GM19023 (cell line): ENCODE data around the gene LSAMP.

Experiments
- ATAC-seq: cut with Tn5 transposase; IDR thresholded peaks from one replicate; pipeline ENCODE4 v1.9.1; 2021; ENCODE audit warnings: mild to moderate bottlenecking, moderate library complexity; ENCODE audit not compliant: unreplicated experiment

The LSAMP gene

DNA sequence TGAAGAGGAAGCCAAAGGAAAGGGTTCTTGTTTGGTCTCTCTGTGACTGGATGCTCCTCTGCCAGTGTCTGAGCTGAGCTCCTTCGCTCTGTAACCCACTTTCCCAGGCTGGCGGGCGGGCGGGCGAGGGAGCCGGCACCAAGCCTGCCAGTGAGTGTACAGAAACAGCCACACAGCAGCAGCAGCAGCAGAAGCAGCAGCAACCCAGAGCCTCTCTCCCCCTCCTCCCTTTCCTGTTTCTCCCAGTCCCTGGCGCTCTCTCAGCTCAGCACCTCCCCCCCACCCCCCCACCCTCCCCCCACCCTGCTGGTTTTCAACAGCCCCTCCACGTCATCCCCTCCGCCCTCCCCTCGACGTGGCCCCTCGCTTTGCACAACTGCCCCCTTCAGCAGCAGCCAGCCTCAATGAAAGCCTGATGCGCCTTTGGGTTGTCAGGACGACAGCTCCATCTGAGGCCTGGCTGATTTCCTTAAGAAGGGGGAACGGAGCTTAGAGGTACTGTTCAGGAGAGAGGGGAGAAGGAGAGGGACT, at the start of gene LSAMP:
Gene LSAMP, minus strand, starts transcription at position 177 of the 531 bp plus-strand sequence.
- no peak for ATAC-seq

GRCh38 chr3:116492379-116492778, 47.1 kb upstream of the LSAMP start:
- no peak for ATAC-seq

DNA sequence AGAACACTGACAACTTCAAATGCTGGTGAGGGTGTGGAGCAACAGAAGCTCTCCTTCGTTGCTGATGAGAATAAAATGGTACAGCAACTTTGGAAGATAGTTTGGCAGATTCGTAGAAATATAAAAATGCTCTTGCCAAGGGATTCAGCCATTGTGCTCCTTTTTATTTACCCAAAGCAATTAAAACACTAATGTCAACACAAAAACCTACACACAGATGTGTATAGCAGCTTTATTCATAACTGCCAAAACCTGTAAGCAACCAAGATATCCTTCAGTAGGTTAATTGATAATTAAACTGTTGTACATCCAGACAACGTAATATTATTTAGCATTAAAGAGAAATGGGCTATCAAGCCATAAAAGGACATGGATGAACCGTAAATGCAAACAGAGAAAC, 37.8 kb upstream of the LSAMP start:
- no peak for ATAC-seq

GRCh38 chr3:116476691-116477090, 31.4 kb upstream of the LSAMP start:
- ATAC-seq = no peak

DNA sequence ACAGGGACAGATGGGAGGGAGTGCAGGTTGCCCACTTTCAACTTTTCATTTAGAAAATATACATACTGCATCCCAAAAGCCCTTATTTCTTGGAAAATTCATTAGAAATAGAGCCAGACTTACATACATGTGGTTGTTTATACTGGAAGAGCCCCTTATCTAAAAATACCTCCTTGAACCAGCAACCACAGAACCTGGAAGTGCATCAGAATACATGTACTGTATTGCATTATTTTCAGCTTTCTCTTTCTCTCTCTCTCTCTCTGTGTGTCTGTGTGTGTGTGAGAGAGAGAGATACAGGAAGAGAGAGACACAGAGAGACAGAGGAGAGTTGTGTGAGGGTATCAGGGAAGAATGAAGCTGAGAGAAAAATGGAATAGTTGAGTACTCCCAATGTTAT, 29.5 kb upstream of the LSAMP start:
- no peak for ATAC-seq

- ATAC-seq = no peak
Observed at GRCh38 chr3:116474032-116474780, 28.9 kb upstream of the LSAMP start.

DNA sequence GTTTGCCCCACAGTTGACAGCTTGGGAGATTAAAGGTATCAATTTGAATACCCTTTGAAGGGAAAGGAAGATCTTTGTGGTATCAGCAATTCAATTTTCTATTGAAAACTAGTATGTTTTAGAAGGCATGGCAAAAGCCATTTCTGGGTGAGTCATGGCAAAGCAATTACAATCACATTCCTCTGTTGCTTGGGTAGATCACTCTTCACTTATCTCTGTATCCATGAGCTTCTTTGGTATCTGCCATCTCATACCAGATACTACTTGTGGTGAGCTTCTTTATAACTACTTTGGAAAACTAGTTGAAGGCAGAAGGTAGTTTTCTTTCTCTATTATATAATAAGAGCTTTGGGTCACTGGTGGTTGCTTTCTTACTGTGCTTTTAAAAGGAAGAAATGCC, 28.3 kb upstream of the LSAMP start:
- ATAC-seq = no peak

DNA sequence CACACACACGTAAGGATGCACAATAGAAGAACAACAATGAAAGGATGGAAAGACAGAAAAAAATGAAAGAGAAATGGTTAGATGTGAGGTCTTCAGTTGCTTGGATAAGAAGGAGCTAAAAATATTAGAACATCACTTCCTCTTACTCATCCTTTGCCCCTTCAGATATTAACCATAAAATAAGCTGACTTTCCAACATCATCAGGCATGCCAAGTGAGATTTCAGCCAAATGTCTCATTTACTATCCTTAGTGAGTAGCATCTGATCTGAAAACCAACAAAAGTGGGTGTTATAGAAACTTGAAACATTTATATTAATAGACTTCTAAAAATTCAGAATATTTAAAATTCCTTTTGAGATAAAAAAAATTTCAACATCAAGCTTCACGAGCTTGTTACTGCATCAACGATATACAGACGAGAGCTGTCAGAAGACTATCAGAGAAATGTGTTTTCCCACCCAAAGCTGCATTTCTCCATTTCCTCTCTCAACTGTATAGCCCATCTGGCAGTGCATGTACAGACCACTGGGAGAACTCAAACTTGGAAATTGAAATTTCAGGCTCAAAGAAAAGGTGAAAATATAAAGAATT, 25.4 kb upstream of the LSAMP start:
- no peak for ATAC-seq

DNA sequence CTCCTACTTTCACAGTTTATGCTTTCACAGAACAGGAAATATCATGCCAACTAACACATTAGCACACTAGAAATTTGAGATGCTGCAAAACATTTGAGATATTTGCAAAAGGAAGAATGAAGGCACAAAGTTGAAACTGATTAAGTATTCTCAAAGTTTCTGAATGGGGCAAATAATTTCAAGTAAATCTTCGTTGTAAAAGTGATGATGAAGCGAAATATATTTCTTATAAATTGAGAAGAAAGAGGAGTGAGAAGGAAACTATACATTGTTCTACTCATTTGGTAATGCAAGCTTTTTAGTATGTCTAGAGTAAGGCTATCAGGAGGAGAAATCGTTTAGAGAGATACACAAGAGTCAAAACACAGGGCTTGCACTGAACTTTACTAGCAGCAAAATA, 24.3 kb upstream of the LSAMP start:
- no peak for ATAC-seq

- ATAC-seq = no peak
Observed at GRCh38 chr3:116464276-116464798, 19.1 kb upstream of the LSAMP start.

- ATAC-seq = no peak
Observed at GRCh38 chr3:116453666-116454346, 8.5 kb upstream of the LSAMP start.

DNA sequence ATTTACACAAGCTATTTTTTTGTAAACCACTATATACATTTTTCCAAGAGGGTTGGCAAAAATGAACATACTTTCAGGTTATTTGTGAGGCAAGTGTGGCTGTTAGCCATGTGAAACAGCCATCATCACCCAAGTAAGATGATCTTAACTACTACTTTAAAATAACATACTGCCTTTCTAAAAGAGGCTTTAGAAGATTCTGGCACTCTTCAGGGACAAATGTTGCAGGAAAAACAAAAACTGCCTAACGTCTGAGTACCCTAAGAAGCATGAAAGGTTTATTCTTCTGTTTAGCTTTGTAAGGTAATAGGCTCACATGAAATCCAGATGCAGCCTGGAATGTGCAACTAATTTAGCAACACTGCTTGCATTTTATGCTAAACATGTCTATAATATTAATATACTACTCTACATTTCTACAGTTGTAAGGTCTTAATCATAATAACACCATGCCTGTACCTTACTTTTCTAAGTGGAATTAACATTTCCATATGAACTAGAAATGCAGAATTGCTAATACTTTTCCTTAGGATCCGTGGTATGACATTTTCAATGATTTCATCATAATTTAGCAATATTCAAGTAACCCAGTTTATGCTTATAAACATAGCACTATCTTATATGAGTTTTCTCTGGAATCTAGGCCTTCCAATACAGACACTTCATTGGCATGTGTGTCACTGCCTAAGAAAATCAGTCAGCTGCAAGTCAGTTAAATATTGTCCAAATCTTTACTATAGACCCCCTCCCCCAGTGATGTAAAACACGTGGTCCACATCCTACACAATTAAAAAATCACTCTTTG, 4.5 kb upstream of the LSAMP start:
- no peak for ATAC-seq

DNA sequence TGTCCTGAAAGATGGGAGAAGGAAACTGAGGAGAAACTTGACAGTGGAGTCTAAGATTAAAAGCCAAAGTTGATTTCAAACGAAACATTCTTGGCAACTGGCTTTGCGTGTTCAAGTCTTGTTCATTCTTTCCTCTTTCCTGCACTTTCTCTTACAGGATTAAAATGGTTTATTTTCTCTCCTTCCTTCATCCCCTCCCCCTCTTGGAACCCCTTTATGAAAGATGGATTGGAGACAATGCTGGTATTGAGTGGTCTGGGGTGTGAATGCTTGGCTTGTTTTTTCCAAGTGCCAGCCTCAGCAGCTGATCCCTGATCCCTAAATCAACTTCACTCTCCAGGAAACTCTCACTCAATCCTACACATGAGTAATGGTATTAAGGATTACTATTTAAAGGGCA, 703 bp upstream of the LSAMP start:
- ATAC-seq = no peak

- no peak for ATAC-seq
Observed at GRCh38 chr3:116444819-116445310, 422 bp downstream of the LSAMP start.

- no peak for ATAC-seq
Observed at GRCh38 chr3:116444115-116444747, 1.1 kb downstream of the LSAMP start.

DNA sequence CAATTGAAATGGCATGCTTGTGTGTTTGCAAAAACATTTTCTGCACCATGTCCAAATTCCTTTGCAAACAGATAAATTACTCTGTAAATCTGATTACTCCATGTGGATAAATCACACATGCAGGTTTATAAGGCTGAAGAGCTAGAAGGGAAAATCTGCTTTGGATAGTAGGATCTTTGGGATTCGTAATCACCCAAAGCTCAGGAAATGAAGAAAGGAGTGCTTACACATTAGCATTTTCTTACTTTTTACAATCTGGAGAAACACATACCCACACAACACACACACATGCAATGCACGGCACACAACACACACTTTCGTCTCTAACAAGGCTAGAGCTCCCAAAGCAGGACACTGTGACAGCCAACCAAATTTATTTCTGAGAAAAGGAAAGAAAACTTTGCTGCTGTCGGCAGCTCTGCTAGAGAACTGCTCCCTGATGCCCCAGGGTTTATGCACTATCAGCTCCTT, 2.1 kb downstream of the LSAMP start:
- no peak for ATAC-seq

GRCh38 chr3:116442331-116443021, 2.8 kb downstream of the LSAMP start:
- ATAC-seq = no peak

DNA sequence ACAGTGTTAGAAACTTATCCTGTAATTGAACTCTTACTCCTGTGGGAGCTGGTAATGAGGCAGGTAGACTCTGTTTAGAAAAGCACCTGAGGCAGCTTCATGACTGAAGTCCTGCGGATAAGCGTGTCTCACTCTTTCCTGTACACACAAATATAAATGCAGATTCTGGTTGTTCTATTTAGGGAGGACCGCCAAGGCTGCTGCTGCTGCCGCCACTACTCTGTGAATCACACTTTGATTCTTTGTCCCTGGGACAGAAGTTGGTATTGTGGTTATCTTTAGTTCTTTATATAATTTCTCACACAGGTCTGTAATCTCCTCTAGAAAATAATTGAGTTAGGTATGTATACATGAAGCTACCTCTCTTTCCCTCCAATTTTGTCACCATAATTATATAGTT, 3.6 kb downstream of the LSAMP start:
- ATAC-seq = no peak

GRCh38 chr3:116440196-116440595, 5.1 kb downstream of the LSAMP start:
- no peak for ATAC-seq
